Body of pancreas (tissue), 4 donors: ENCODE data around the gene COL27A1.

Source experiments
- POLR2A ChIP-seq, 3 donors: fragments of 450-650 bp; IDR thresholded peaks; one replicate each; pipeline ENCODE4 v1.6.1; 2016; ENCODE audit warnings: antibody characterized with exemption in 3 of 3, mild to moderate bottlenecking in 2 of 3
- TF ChIP-seq, protein P1 (sequence below), 7 experiments: fragments of 450-650 bp in 4 of 7; fragments of 200-600 bp in 3 of 7; sonication (generic) in 3 of 7; IDR thresholded peaks; one replicate each; pipeline ENCODE4 v1.5.1; 2016 to 2019; ENCODE audit warnings: antibody characterized with exemption in 7 of 7

DNA sequence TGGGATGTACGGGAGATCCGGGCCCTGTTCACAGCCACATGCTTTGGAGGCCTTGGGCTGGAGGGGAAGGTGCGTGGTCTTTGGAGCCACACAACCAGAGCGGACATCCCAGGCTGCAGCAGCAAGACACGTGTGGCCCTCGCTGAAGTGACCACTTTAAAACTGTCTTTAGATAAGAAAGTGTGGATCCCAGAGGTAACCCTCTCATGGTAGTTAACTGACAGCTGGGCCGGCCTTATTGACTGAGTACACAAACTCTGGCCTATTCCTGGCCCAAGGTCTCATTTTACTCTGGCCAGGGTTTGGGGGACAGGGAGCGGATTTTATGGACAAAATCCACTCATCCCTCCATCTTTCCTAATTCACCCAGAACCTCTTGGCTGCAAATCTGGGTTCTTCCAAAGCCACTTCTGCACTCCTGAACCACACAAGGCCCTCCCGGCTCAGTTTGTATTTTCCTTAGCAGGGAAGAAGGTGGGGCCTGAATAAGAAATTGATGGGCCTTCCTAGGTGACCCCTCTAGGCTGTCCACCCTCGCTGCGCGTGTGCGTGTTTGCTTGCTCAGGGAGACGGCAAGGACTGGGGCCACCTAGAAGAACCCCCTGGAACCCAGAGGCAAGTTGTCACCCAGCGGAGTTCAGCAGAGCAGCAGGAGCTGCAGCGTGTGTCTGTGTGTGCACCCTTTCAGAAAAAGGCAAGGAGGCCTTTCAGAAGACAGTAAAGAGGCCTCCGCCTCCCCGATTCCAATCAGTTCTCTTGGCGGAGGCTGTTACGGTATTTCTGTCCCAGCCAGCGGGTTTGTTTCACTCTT is 94.3 kb downstream of the COL27A1 start:
- TF ChIP-seq, protein P1, sequence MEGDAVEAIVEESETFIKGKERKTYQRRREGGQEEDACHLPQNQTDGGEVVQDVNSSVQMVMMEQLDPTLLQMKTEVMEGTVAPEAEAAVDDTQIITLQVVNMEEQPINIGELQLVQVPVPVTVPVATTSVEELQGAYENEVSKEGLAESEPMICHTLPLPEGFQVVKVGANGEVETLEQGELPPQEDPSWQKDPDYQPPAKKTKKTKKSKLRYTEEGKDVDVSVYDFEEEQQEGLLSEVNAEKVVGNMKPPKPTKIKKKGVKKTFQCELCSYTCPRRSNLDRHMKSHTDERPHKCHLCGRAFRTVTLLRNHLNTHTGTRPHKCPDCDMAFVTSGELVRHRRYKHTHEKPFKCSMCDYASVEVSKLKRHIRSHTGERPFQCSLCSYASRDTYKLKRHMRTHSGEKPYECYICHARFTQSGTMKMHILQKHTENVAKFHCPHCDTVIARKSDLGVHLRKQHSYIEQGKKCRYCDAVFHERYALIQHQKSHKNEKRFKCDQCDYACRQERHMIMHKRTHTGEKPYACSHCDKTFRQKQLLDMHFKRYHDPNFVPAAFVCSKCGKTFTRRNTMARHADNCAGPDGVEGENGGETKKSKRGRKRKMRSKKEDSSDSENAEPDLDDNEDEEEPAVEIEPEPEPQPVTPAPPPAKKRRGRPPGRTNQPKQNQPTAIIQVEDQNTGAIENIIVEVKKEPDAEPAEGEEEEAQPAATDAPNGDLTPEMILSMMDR (IDR thresholded peaks at IDR 0.05): no peak
- no peak for TF ChIP-seq POLR2A (IDR thresholded peaks at IDR 0.05)
